Measurements from ENCODE around the gene RIT2. TPM values are rescaled to one million over a fixed set of nuclear protein-coding genes. Genes with fewer than 3 reads are reported as not detected.

Gene RIT2
- total and polyA plus RNA-seq, 3 donors from 2014 or later, result 0.82 TPM; not detected in 2

DNA sequence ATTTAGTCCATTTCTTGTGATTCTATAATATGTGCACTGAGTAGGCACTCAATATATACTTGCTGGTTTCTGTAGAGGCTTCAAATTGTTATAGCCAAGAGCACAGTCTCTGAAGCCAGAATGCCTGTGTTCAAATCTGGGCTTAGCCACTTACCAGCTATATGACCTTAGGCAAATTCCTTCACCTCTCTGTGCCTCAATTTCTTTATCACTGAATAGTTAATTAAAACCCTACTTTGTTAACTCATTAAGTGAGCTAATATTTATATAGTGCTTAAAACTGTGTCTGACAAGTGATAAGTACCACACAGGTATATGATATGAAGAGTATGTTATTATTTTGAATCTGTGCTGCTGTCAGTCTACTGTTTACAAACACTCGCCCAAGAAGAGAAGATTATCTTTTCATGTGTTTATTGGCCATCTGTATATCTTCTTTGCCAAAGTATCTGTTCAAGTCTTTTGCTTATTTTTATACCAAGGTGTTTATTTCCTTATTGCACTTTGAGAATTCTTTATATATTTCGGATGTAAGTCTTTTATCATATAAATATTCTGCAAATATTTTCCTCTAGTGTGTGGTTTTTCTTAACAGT is 1.3 kb upstream of the RIT2 start:
- 87 to 90% methylated on average over 2 of the region's 2 CpGs for WGBS, 2 donors
- no peaks in the 10 kb centered on the region for H3K4me1 ChIP-seq
- no peaks in the 10 kb centered on the region for H3K36me3 ChIP-seq (ENCODE audit: low read depth, missing control alignments)
- H3K4me3 ChIP-seq, result no peak overlapping the region
- DNase-seq, result no peak
- intact Hi-C loops (cut with DNase I; ENCODE audit: low total_unique reads), result no loop called here
- H3K27ac ChIP-seq, result no peak overlapping the region
- H3K9me3 ChIP-seq, result no peaks in the 10 kb centered on the region
- TF ChIP-seq, protein P1, sequence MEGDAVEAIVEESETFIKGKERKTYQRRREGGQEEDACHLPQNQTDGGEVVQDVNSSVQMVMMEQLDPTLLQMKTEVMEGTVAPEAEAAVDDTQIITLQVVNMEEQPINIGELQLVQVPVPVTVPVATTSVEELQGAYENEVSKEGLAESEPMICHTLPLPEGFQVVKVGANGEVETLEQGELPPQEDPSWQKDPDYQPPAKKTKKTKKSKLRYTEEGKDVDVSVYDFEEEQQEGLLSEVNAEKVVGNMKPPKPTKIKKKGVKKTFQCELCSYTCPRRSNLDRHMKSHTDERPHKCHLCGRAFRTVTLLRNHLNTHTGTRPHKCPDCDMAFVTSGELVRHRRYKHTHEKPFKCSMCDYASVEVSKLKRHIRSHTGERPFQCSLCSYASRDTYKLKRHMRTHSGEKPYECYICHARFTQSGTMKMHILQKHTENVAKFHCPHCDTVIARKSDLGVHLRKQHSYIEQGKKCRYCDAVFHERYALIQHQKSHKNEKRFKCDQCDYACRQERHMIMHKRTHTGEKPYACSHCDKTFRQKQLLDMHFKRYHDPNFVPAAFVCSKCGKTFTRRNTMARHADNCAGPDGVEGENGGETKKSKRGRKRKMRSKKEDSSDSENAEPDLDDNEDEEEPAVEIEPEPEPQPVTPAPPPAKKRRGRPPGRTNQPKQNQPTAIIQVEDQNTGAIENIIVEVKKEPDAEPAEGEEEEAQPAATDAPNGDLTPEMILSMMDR (IDR thresholded peaks at IDR 0.05), result no peak
- H3K27me3 ChIP-seq, result no peaks in the 10 kb centered on the region

DNA sequence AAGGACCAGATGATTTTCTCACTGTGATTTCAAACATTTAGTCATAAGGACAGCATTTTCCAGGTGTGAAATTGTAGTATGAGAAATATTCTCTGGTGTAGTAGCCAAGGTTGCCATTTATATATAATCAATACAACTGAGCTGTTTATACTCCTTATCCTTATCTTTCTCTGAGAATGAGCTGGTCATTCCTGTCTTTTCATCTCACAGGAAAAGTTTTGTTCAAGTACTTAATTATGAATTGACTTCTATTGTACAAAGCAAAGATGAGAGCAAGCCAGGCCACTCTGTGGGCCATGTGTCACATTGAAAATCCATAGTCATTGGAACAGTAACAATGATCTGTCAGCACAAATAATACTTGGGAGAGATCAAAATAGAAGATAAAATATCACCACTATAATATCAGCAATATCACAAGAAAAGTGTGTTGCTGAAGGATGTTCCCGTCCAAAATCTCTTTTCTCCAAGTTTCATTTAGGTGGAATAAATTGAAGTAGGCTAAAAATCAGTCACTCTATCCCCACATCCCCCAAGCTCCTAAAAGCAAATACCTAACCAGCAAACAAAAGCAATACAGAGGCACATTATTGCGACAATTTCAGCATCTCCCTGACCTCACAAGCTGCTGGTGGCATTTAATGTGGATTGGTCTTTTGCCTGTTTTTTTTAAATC is 2.1 kb downstream of the RIT2 start:
- intact Hi-C loops (cut with DNase I; ENCODE audit: low total_unique reads), result no loop called here
- Histone ChIP-seq H3K4me3 (no peak overlapping the region), H3K9me3 (no peaks in the 10 kb centered on the region), H3K36me3 (ENCODE audit: low read depth, missing control alignments) (no peaks in the 10 kb centered on the region), H3K27me3 (no peaks in the 10 kb centered on the region), H3K27ac (no peak overlapping the region), H3K4me1 (no peaks in the 10 kb centered on the region)
- WGBS, 2 donors, result 84 to 88% methylated on average over 2 of the region's 2 CpGs
- no peak for TF ChIP-seq POLR2A (IDR thresholded peaks at IDR 0.05)
- TF ChIP-seq, protein P1 (IDR thresholded peaks at IDR 0.05), result no peak
- no peak for DNase-seq

DNA sequence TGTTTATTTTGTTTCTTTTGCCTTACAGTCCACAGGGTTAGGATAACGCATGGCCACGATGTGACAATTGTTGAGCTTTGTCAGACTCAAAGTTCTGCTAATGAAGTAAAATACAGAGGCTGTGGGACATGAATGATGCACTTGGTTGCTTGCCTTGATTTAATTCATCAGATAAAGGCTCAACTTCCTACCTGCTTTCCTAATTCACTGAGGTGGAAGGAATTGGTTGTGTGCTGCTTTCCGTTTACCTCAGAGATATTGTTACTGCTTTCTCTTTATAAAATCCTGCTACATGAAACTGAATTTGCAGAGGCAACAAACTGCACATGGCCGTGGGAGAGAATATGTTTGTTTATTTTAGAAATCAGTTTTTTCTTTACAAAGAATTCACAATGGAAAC is 6.6 kb downstream of the RIT2 start:
- H3K9me3 ChIP-seq, result no peaks in the 10 kb centered on the region
- DNase-seq, result no peak
- no peak overlapping the region for H3K27ac ChIP-seq
- no peak for TF ChIP-seq POLR2A (IDR thresholded peaks at IDR 0.05)
- TF ChIP-seq, protein P1 (IDR thresholded peaks at IDR 0.05), result no peak
- no peak overlapping the region for H3K4me3 ChIP-seq
- no peaks in the 10 kb centered on the region for H3K4me1 ChIP-seq
- H3K36me3 ChIP-seq (ENCODE audit: low read depth, missing control alignments), result no peaks in the 10 kb centered on the region
- WGBS, 2 donors, result 47% methylated on average over 4 of the region's 4 CpGs
- intact Hi-C loops (cut with DNase I; ENCODE audit: low total_unique reads), result no loop called here
- no peaks in the 10 kb centered on the region for H3K27me3 ChIP-seq

DNA sequence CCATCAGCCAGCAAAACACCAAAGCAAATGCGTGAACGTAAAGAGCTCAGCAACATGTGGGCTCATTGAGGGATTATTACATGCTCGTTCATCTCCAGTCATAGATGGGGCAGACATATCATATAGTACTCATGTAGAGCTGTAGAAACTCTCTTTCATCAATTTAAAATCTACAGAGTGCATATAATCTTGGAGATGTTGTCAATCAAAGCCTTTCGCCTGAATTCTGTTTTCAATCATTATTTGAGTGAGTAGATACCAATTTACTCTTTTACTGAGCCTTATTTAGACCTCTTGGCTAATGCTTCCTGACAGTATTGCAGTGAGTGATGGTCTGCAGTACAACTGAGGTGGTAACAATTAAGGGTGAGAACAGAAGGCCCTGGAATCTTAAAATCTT is 7.0 kb downstream of the RIT2 start:
- H3K4me3 ChIP-seq, result no peak overlapping the region
- H3K9me3 ChIP-seq, result no peaks in the 10 kb centered on the region
- TF ChIP-seq, protein P1 (IDR thresholded peaks at IDR 0.05), result no peak
- TF ChIP-seq POLR2A (IDR thresholded peaks at IDR 0.05), result no peak
- H3K36me3 ChIP-seq (ENCODE audit: low read depth, missing control alignments), result no peaks in the 10 kb centered on the region
- DNase-seq, result no peak
- H3K27me3 ChIP-seq, result no peaks in the 10 kb centered on the region
- no peak overlapping the region for H3K27ac ChIP-seq
- 92 to 93% methylated on average over 4 of the region's 4 CpGs for WGBS, 2 donors
- no peaks in the 10 kb centered on the region for H3K4me1 ChIP-seq
- intact Hi-C loops (cut with DNase I; ENCODE audit: low total_unique reads), result no loop called here

DNA sequence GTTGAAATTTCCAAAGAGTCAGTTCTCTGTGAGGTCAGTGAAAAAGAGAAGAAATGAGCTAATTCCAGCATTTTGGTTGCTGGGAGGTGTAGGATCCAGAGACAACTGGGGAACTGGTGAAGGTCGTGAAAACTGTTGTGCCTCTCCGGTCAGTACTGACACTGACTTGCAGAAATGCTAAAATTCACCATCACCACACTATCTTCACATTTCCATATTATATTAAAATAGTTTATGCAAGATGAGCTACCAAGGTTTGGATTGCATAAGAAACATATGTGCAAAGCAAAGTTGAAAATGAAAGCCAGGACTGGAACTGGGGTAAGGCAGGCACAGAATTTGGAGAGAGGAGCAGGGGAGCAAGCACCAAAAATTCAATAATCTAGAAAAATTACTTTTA is 21.8 kb downstream of the RIT2 start:
- 90 to 93% methylated on average over 2 of the region's 2 CpGs for WGBS, 2 donors
- H3K4me3 ChIP-seq, result no peak overlapping the region
- no peaks in the 10 kb centered on the region for H3K4me1 ChIP-seq
- no peaks in the 10 kb centered on the region for H3K36me3 ChIP-seq (ENCODE audit: low read depth, missing control alignments)
- H3K27ac ChIP-seq, result no peak overlapping the region
- intact Hi-C loops (cut with DNase I; ENCODE audit: low total_unique reads), result no loop called here
- no peak for DNase-seq
- no peaks in the 10 kb centered on the region for H3K27me3 ChIP-seq
- TF ChIP-seq, protein P1 (IDR thresholded peaks at IDR 0.05), result no peak
- no peak for TF ChIP-seq POLR2A (IDR thresholded peaks at IDR 0.05)
- H3K9me3 ChIP-seq, result no peaks in the 10 kb centered on the region
